ENCODE results near the gene TNIK.

DNA sequence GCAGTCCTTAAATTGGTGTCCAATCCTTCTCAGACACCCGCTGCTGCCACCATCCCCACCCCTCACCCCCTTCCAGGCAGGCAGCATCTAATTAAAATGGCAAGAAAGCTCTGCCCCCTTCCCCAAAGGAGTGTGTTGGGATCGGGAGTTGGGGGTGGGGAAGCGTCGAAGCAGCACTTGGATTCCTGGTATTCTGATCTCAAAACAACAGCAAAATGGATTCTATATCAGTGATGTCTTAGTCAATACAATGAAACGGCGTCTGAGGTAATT lies 1.4 kb downstream of the TNIK start:
- TF ChIP-seq, protein P1, sequence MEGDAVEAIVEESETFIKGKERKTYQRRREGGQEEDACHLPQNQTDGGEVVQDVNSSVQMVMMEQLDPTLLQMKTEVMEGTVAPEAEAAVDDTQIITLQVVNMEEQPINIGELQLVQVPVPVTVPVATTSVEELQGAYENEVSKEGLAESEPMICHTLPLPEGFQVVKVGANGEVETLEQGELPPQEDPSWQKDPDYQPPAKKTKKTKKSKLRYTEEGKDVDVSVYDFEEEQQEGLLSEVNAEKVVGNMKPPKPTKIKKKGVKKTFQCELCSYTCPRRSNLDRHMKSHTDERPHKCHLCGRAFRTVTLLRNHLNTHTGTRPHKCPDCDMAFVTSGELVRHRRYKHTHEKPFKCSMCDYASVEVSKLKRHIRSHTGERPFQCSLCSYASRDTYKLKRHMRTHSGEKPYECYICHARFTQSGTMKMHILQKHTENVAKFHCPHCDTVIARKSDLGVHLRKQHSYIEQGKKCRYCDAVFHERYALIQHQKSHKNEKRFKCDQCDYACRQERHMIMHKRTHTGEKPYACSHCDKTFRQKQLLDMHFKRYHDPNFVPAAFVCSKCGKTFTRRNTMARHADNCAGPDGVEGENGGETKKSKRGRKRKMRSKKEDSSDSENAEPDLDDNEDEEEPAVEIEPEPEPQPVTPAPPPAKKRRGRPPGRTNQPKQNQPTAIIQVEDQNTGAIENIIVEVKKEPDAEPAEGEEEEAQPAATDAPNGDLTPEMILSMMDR (IDR thresholded peaks at IDR 0.05), result no peak
- TF ChIP-seq EP300 (IDR thresholded peaks at IDR 0.05) (no peak), POLR2A (IDR thresholded peaks at IDR 0.05; ENCODE audit: low read depth) (no peak), POLR2AphosphoS5 (IDR thresholded peaks at IDR 0.05) (no peak)

Measured in esophagus muscularis mucosa (tissue), 4 donors.